ENCODE results near the gene TIPRL. TPM values are rescaled to one million over a fixed set of nuclear protein-coding genes. Genes with fewer than 3 reads are reported as not detected.
"Not testable (repeated sequence)": the region's sequence is repeated elsewhere in the genome, so short reads cannot be mapped to it uniquely, and the experiment has no call there.

TIPRL gene
- total RNA-seq, 1 experiment from 2014 or later, result 53.8 TPM

DNA sequence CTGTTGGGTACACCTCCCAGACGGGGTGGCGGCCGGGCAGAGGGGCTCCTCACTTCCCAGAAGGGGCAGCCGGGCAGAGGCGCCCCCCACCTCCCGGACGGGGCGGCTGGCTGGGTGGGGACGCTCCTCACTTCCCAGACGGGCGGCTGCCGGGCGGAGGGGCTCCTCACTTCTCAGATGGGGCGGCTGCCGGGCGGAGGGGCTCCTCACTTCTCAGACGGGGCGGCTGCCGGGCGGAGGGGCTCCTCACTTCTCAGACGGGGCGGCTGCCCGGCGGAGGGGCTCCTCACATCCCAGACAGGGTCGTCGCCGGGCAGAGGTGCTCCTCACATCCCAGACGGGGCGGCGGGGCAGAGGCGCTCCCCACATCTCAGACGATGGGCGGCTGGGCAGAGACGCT lies 28.9 kb downstream of the TIPRL start:
- not testable (repeated sequence) for H3K4me3 ChIP-seq (ENCODE audit: low read length); H3K27me3 ChIP-seq (ENCODE audit: low read length); H3K79me2 ChIP-seq (ENCODE audit: low read length); H3K9ac ChIP-seq (ENCODE audit: low read length); H3K9me2 ChIP-seq (replicated peaks; ENCODE audit: insufficient read depth, low read length); H4K20me1 ChIP-seq (ENCODE audit: insufficient read depth, low read depth, low read length); H3K27ac ChIP-seq (ENCODE audit: low read length); H3K4me1 ChIP-seq (ENCODE audit: low read length); H3K4me2 ChIP-seq (ENCODE audit: low read depth, low read length, poor library complexity, severe bottlenecking); DNase-seq; H3K9me3 ChIP-seq (ENCODE audit: low read length); H3K36me3 ChIP-seq (ENCODE audit: insufficient read depth, low read length); H2AFZ ChIP-seq (ENCODE audit: low read length)

- H3K9me3 ChIP-seq (ENCODE audit: low read length), result no peaks in the 10 kb centered on the region
- H3K4me1 ChIP-seq (ENCODE audit: low read length), result no peaks in the 10 kb centered on the region
- H4K20me1 ChIP-seq (ENCODE audit: insufficient read depth, low read depth, low read length), result no peaks in the 10 kb centered on the region
- H3K9me2 ChIP-seq (replicated peaks; ENCODE audit: insufficient read depth, low read length), result no peaks in the 10 kb centered on the region
- no peak overlapping the region for H3K27ac ChIP-seq (ENCODE audit: low read length)
- no peak overlapping the region for H3K4me3 ChIP-seq (ENCODE audit: low read length)
- H3K27me3 ChIP-seq (ENCODE audit: low read length), result no peaks in the 10 kb centered on the region
- no peak for DNase-seq
- no peak overlapping the region for H3K9ac ChIP-seq (ENCODE audit: low read length)
- no peaks in the 10 kb centered on the region for H3K79me2 ChIP-seq (ENCODE audit: low read length)
- H3K4me2 ChIP-seq (ENCODE audit: low read depth, low read length, poor library complexity, severe bottlenecking), result no peak overlapping the region
- no peak overlapping the region for H2AFZ ChIP-seq (ENCODE audit: low read length)
- H3K36me3 ChIP-seq (ENCODE audit: insufficient read depth, low read length), result no peaks in the 10 kb centered on the region
Observed at GRCh38 chr1:168210312-168210711, 31.6 kb downstream of the TIPRL start.

- no peaks in the 10 kb centered on the region for H3K27me3 ChIP-seq (ENCODE audit: low read length)
- no peak overlapping the region for H3K9ac ChIP-seq (ENCODE audit: low read length)
- H3K79me2 ChIP-seq (ENCODE audit: low read length), result no peaks in the 10 kb centered on the region
Observed at GRCh38 chr1:168213349-168213748, 34.6 kb downstream of the TIPRL start.

DNA sequence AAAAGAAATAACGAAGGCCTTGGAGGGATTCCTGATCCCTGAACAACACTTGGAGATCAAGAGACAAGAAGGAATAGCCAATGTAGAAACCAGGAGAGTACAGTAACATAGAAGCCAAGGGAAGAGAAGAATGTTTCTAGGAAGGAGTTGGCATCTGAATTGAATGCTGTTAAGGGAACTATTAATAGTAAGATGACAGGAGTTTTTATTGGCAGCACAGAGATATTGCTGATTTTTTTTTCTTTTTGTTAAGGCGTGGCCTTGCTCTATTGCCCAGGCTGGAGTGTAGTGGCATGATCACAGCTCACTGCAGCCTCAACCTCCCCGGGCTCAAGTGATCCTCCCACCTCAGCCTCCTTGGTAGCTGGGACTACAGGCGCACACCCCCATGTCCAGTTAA lies 37.4 kb downstream of the TIPRL start:
- Histone ChIP-seq H3K27me3 (ENCODE audit: low read length) (no peaks in the 10 kb centered on the region), H3K4me1 (ENCODE audit: low read length) (no peaks in the 10 kb centered on the region)

More at GRCh38 chr1:168213349-168213748, 34.6 kb downstream of the TIPRL start:
- Histone ChIP-seq H2AFZ (ENCODE audit: low read length) (no peak overlapping the region), H3K4me1 (ENCODE audit: low read length) (no peaks in the 10 kb centered on the region), H4K20me1 (ENCODE audit: insufficient read depth, low read depth, low read length) (no peaks in the 10 kb centered on the region), H3K27ac (ENCODE audit: low read length) (no peak overlapping the region), H3K36me3 (ENCODE audit: insufficient read depth, low read length) (no peaks in the 10 kb centered on the region), H3K4me2 (ENCODE audit: low read depth, low read length, poor library complexity, severe bottlenecking) (no peak overlapping the region), H3K4me3 (ENCODE audit: low read length) (no peak overlapping the region), H3K9me3 (ENCODE audit: low read length) (no peaks in the 10 kb centered on the region), H3K9me2 (replicated peaks; ENCODE audit: insufficient read depth, low read length) (no peaks in the 10 kb centered on the region)
- DNase-seq, result no peak

DNA sequence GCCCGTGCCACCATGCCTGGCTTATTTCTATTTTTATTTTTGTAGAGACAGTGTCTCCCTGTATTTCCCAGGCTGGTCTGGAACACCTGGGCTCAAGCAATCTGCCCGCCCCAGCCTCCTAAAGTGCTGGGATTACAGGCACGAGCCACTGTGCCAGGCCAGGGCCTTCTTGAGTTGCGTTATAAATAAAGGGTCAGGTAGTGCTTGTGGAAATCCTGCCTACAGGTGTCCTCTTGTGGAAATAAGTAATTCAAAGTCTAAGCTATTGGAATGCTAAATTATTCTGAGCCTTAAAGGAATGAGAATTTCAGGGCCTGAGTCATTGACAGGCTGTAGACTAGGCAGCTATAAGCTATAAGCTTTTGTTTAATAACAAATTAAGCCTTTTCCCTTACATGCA lies 38.9 kb downstream of the TIPRL start:
- Histone ChIP-seq H3K9me2 (replicated peaks; ENCODE audit: insufficient read depth, low read length) (no peaks in the 10 kb centered on the region), H3K9me3 (ENCODE audit: low read length) (no peaks in the 10 kb centered on the region), H3K27me3 (ENCODE audit: low read length) (no peaks in the 10 kb centered on the region), H3K4me2 (ENCODE audit: low read depth, low read length, poor library complexity, severe bottlenecking) (no peak overlapping the region), H3K4me1 (ENCODE audit: low read length) (no peaks in the 10 kb centered on the region), H3K27ac (ENCODE audit: low read length) (no peak overlapping the region), H3K79me2 (ENCODE audit: low read length) (no peaks in the 10 kb centered on the region), H2AFZ (ENCODE audit: low read length) (no peak overlapping the region), H4K20me1 (ENCODE audit: insufficient read depth, low read depth, low read length) (no peaks in the 10 kb centered on the region), H3K9ac (ENCODE audit: low read length) (no peak overlapping the region), H3K36me3 (ENCODE audit: insufficient read depth, low read length) (no peaks in the 10 kb centered on the region), H3K4me3 (ENCODE audit: low read length) (no peak overlapping the region)
- DNase-seq, result no peak

More for the DNA sequence above, 37.4 kb downstream of the TIPRL start:
- H4K20me1 ChIP-seq (ENCODE audit: insufficient read depth, low read depth, low read length), result no peaks in the 10 kb centered on the region
- no peaks in the 10 kb centered on the region for H3K9me3 ChIP-seq (ENCODE audit: low read length)
- H3K9ac ChIP-seq (ENCODE audit: low read length), result no peak overlapping the region
- H3K79me2 ChIP-seq (ENCODE audit: low read length), result no peaks in the 10 kb centered on the region
- H3K27ac ChIP-seq (ENCODE audit: low read length), result no peak overlapping the region
- H3K36me3 ChIP-seq (ENCODE audit: insufficient read depth, low read length), result no peaks in the 10 kb centered on the region
- H3K9me2 ChIP-seq (replicated peaks; ENCODE audit: insufficient read depth, low read length), result no peaks in the 10 kb centered on the region
- H3K4me3 ChIP-seq (ENCODE audit: low read length), result no peak overlapping the region
- H2AFZ ChIP-seq (ENCODE audit: low read length), result no peak overlapping the region
- DNase-seq, result no peak
- H3K4me2 ChIP-seq (ENCODE audit: low read depth, low read length, poor library complexity, severe bottlenecking), result no peak overlapping the region

GRCh38 chr1:168218658-168219057 lies 39.9 kb downstream of the TIPRL start:
- Histone ChIP-seq H2AFZ (ENCODE audit: low read length) (no peak overlapping the region), H3K36me3 (ENCODE audit: insufficient read depth, low read length) (no peaks in the 10 kb centered on the region), H3K9ac (ENCODE audit: low read length) (no peak overlapping the region), H3K9me2 (replicated peaks; ENCODE audit: insufficient read depth, low read length) (no peaks in the 10 kb centered on the region), H3K9me3 (ENCODE audit: low read length) (no peaks in the 10 kb centered on the region), H3K4me2 (ENCODE audit: low read depth, low read length, poor library complexity, severe bottlenecking) (no peak overlapping the region), H3K27ac (ENCODE audit: low read length) (no peak overlapping the region), H3K4me1 (ENCODE audit: low read length) (no peaks in the 10 kb centered on the region), H3K79me2 (ENCODE audit: low read length) (no peaks in the 10 kb centered on the region), H4K20me1 (ENCODE audit: insufficient read depth, low read depth, low read length) (no peaks in the 10 kb centered on the region), H3K27me3 (ENCODE audit: low read length) (no peaks in the 10 kb centered on the region; the same call in 1 of the 2 replicates), H3K4me3 (ENCODE audit: low read length) (no peak overlapping the region)
- DNase-seq, result no peak

GRCh38 chr1:168220470-168220871 lies 41.7 kb downstream of the TIPRL start:
- Histone ChIP-seq H3K4me3 (ENCODE audit: low read length) (no peak overlapping the region), H3K9me3 (ENCODE audit: low read length) (no peaks in the 10 kb centered on the region), H3K36me3 (ENCODE audit: insufficient read depth, low read length) (no peaks in the 10 kb centered on the region), H3K9ac (ENCODE audit: low read length) (no peak overlapping the region), H3K27ac (ENCODE audit: low read length) (no peak overlapping the region), H4K20me1 (ENCODE audit: insufficient read depth, low read depth, low read length) (no peaks in the 10 kb centered on the region), H3K27me3 (ENCODE audit: low read length) (no peaks in the 10 kb centered on the region; the same call in 1 of the 2 replicates), H3K4me1 (ENCODE audit: low read length) (peaks cover 15% of the 10 kb centered on the region), H3K9me2 (replicated peaks; ENCODE audit: insufficient read depth, low read length) (no peaks in the 10 kb centered on the region), H2AFZ (ENCODE audit: low read length) (no peak overlapping the region), H3K79me2 (ENCODE audit: low read length) (no peaks in the 10 kb centered on the region), H3K4me2 (ENCODE audit: low read depth, low read length, poor library complexity, severe bottlenecking) (no peak overlapping the region)
- no peak for DNase-seq

GRCh38 chr1:168221275-168221674 lies 42.5 kb downstream of the TIPRL start:
- H3K36me3 ChIP-seq (ENCODE audit: insufficient read depth, low read length), result no peaks in the 10 kb centered on the region
- no peaks in the 10 kb centered on the region for H4K20me1 ChIP-seq (ENCODE audit: insufficient read depth, low read depth, low read length)
- no peak overlapping the region for H3K27ac ChIP-seq (ENCODE audit: low read length)
- H3K79me2 ChIP-seq (ENCODE audit: low read length), result peaks cover 5% of the 10 kb centered on the region
- peaks cover 17% of the 10 kb centered on the region for H3K4me1 ChIP-seq (ENCODE audit: low read length)
- no peaks in the 10 kb centered on the region for H3K9me2 ChIP-seq (replicated peaks; ENCODE audit: insufficient read depth, low read length)
- no peak overlapping the region for H3K4me3 ChIP-seq (ENCODE audit: low read length)
- no peaks in the 10 kb centered on the region; the same call in 1 of the 2 replicates for H3K27me3 ChIP-seq (ENCODE audit: low read length)
- no peak overlapping the region for H3K4me2 ChIP-seq (ENCODE audit: low read depth, low read length, poor library complexity, severe bottlenecking)
- H2AFZ ChIP-seq (ENCODE audit: low read length), result no peak overlapping the region
- no peak for DNase-seq
- H3K9me3 ChIP-seq (ENCODE audit: low read length), result no peaks in the 10 kb centered on the region
- H3K9ac ChIP-seq (ENCODE audit: low read length), result no peak overlapping the region

DNA sequence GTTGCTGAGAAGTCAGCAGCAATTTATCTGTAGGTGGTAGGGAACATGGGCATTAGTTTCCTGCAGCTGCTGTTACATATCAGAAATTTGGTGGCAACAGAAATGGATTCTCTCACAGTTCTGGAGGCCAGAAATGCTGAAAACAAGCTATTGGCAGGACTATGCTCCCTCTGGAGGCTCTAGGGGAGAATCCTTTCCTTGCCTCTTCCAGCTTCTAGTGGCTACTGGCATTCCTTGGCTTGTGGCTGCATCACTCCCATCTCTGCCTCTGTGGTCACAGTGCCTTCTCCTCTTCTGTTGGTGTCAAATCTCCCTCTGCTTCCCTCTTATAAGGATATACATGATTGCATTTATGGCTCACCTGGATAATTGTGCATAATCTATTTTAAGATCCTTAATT lies 44.5 kb downstream of the TIPRL start:
- Histone ChIP-seq H3K4me1 (ENCODE audit: low read length) (peaks cover 31% of the 10 kb centered on the region), H2AFZ (ENCODE audit: low read length) (no peak overlapping the region), H3K4me3 (ENCODE audit: low read length) (no peak overlapping the region), H3K27me3 (ENCODE audit: low read length) (no peaks in the 10 kb centered on the region; the same call in 1 of the 2 replicates), H4K20me1 (ENCODE audit: insufficient read depth, low read depth, low read length) (peaks cover 5% of the 10 kb centered on the region; the same call in 1 of the 2 replicates), H3K9me3 (ENCODE audit: low read length) (no peaks in the 10 kb centered on the region), H3K4me2 (ENCODE audit: low read depth, low read length, poor library complexity, severe bottlenecking) (no peak overlapping the region), H3K9me2 (replicated peaks; ENCODE audit: insufficient read depth, low read length) (no peaks in the 10 kb centered on the region), H3K79me2 (ENCODE audit: low read length) (peaks cover 24% of the 10 kb centered on the region), H3K36me3 (ENCODE audit: insufficient read depth, low read length) (0 out of 2 replicates have a peak, but pooled peaks cover under 1% of the 10 kb centered on the region), H3K9ac (ENCODE audit: low read length) (no peak overlapping the region), H3K27ac (ENCODE audit: low read length) (no peak overlapping the region)
- no peak for DNase-seq

Measured in Karpas-422 (cell line).